H9 (cell line): ENCODE data around the gene USP46. TPM values are rescaled to one million over a fixed set of nuclear protein-coding genes. Genes with fewer than 3 reads are reported as not detected.

Experiments used
- DNase-seq: peaks from one replicate; pipeline ENCODE4 v3.0.0-alpha.2; 2017
- H2AFZ ChIP-seq: one replicate; pipeline ENCODE4 v1.6.1; 2013; ENCODE audit warnings: mild to moderate bottlenecking, low read length, control low read depth, moderate library complexity
- H2AK5ac ChIP-seq: 2 replicates; pipeline ENCODE4 v1.6.1; 2013; ENCODE audit warnings: low read length, control low read depth, mixed read lengths; ENCODE audit not compliant: insufficient read length
- H2BK120ac ChIP-seq: one replicate; pipeline ENCODE4 v1.6.1; 2013; ENCODE audit warnings: low read depth, mild to moderate bottlenecking, low read length, control low read depth, inconsistent platforms; ENCODE audit not compliant: poor library complexity, severe bottlenecking
- H2BK12ac ChIP-seq: 2 replicates; pipeline ENCODE4 v1.6.1; 2013; ENCODE audit warnings: low read length, control low read depth, mixed read lengths, low read depth; ENCODE audit not compliant: insufficient read length
- H2BK15ac ChIP-seq: 2 replicates; pipeline ENCODE4 v1.6.1; 2013; ENCODE audit warnings: low read depth, low read length, control low read depth
- H2BK20ac ChIP-seq: one replicate; pipeline ENCODE4 v1.6.1; 2013; ENCODE audit warnings: low read depth, mild to moderate bottlenecking, low read length, control low read depth, inconsistent platforms; ENCODE audit not compliant: poor library complexity, severe bottlenecking
- H2BK5ac ChIP-seq: 2 replicates; pipeline ENCODE4 v1.6.1; 2013; ENCODE audit warnings: low read length, control low read depth, mixed read lengths; ENCODE audit not compliant: insufficient read length
- H3K14ac ChIP-seq: 2 replicates; pipeline ENCODE4 v1.6.1; 2013; ENCODE audit warnings: low read length, control low read depth; ENCODE audit not compliant: insufficient read depth
- H3K18ac ChIP-seq: 2 replicates; pipeline ENCODE4 v1.6.1; 2013; ENCODE audit warnings: low read depth, mild to moderate bottlenecking, mixed read lengths, low read length, control low read depth; ENCODE audit not compliant: insufficient read length
- H3K23ac ChIP-seq: 2 replicates; pipeline ENCODE4 v1.6.1; 2013; ENCODE audit warnings: low read length, control low read depth, mixed read lengths, low read depth; ENCODE audit not compliant: insufficient read length
- H3K23me2 ChIP-seq: 2 replicates; pipeline ENCODE4 v1.6.1; 2013; ENCODE audit warnings: low read depth, mild to moderate bottlenecking, mixed read lengths, low read length, control low read depth; ENCODE audit not compliant: insufficient read length, poor library complexity, severe bottlenecking
- H3K27ac ChIP-seq: 2 replicates; pipeline ENCODE4 v1.5.1; 2013; ENCODE audit warnings: low read length, control low read depth, mixed read lengths, low read depth; ENCODE audit not compliant: insufficient read length
- H3K27me3 ChIP-seq: 2 replicates; pipeline ENCODE4 v1.6.1; 2013; ENCODE audit warnings: low read length, control low read depth, inconsistent platforms; ENCODE audit not compliant: insufficient read depth
- H3K4ac ChIP-seq: 2 replicates; pipeline ENCODE4 v1.6.1; 2013; ENCODE audit warnings: low read depth, mild to moderate bottlenecking, control low read depth, inconsistent platforms, low read length, moderate library complexity
- H3K4me1 ChIP-seq: 2 replicates; pipeline ENCODE4 v1.6.1; 2013; ENCODE audit warnings: low read length, control low read depth, inconsistent platforms; ENCODE audit not compliant: insufficient read depth
- H3K4me2 ChIP-seq: 2 replicates; pipeline ENCODE4 v1.6.1; 2013; ENCODE audit warnings: low read length, control low read depth, mixed read lengths; ENCODE audit not compliant: insufficient read length, insufficient read depth
- H3K56ac ChIP-seq: 2 replicates; pipeline ENCODE4 v1.6.1; 2013; ENCODE audit warnings: low read depth, mild to moderate bottlenecking, mixed read lengths, low read length, control low read depth; ENCODE audit not compliant: insufficient read length
- H3K79me1 ChIP-seq: 2 replicates; pipeline ENCODE4 v1.6.1; 2013; ENCODE audit warnings: low read depth, mild to moderate bottlenecking, moderate library complexity, low read length, control low read depth, inconsistent platforms; ENCODE audit not compliant: insufficient read depth, poor library complexity, severe bottlenecking
- H3K79me2 ChIP-seq: 2 replicates; pipeline ENCODE4 v1.6.1; 2013; ENCODE audit warnings: low read length, control low read depth, inconsistent platforms; ENCODE audit not compliant: insufficient read depth
- H3K9ac ChIP-seq: 2 replicates; pipeline ENCODE4 v1.6.1; 2013; ENCODE audit warnings: low read length, control low read depth, mixed read lengths; ENCODE audit not compliant: insufficient read length; ENCODE audit errors: extremely low read depth
- H3K9me3 ChIP-seq: one replicate; pipeline ENCODE4 v1.6.1; 2013; ENCODE audit warnings: low read depth, low read length, inconsistent platforms; ENCODE audit not compliant: control insufficient read depth
- H3T11ph ChIP-seq: one replicate; pipeline ENCODE4 v1.6.1; 2013; ENCODE audit warnings: mild to moderate bottlenecking, low read length, control low read depth, inconsistent platforms
- H4K20me1 ChIP-seq: one replicate; pipeline ENCODE4 v1.6.1; 2013; ENCODE audit not compliant: control insufficient read depth, insufficient read length, insufficient read depth
- H4K5ac ChIP-seq: 2 replicates; pipeline ENCODE4 v1.6.1; 2013; ENCODE audit warnings: low read depth, mild to moderate bottlenecking, mixed read lengths, low read length, control low read depth; ENCODE audit not compliant: insufficient read length
- H4K8ac ChIP-seq: replicated peaks from 2 replicates; pipeline ENCODE4 v1.6.1; 2013; ENCODE audit warnings: low read length, control low read depth, mixed read lengths, low read depth; ENCODE audit not compliant: insufficient read length
- H4K91ac ChIP-seq: 2 replicates; pipeline ENCODE4 v1.6.1; 2013; ENCODE audit warnings: low read depth, mild to moderate bottlenecking, moderate library complexity, mixed read lengths, low read length, control low read depth; ENCODE audit not compliant: insufficient read length
- H3K27ac Mint-ChIP-seq, 3 experiments: 2 replicates in 2 of 3; 3 replicates in 1 of 3; pipeline ENCODE4 v1.8.0; 2020 to 2021; ENCODE audit warnings: mixed read lengths in 3 of 3, mild to moderate bottlenecking in 1 of 3, moderate library complexity in 1 of 3
- H3K27me3 Mint-ChIP-seq: 2 replicates; pipeline ENCODE4 v1.8.0; 2021; ENCODE audit warnings: low read depth, mild to moderate bottlenecking, moderate library complexity, mixed read lengths
- H3K36me3 Mint-ChIP-seq, 3 experiments: 2 replicates in 2 of 3; 3 replicates in 1 of 3; pipeline ENCODE4 v1.8.0; 2020 to 2021; ENCODE audit warnings: low read depth in 3 of 3, mixed read lengths in 3 of 3; ENCODE audit not compliant: insufficient read depth in 1 of 3
- H3K4me1 Mint-ChIP-seq, 2 experiments: 2 replicates each; pipeline ENCODE4 v1.8.0; 2020; ENCODE audit warnings: mixed read lengths in 2 of 2
- H3K4me3 Mint-ChIP-seq, 2 experiments: 2 replicates in 1 of 2; 3 replicates in 1 of 2; pipeline ENCODE4 v1.8.0; 2020 to 2021; ENCODE audit warnings: mild to moderate bottlenecking in 2 of 2, mixed read lengths in 2 of 2, moderate library complexity in 1 of 2
- H3K9me3 Mint-ChIP-seq, 2 experiments: 2 replicates in 1 of 2; 3 replicates in 1 of 2; pipeline ENCODE4 v1.8.0; 2020; ENCODE audit warnings: mild to moderate bottlenecking in 2 of 2, mixed read lengths in 2 of 2, moderate library complexity in 1 of 2
- CTCF ChIP-seq: fragments of 200-600 bp; sonication (generic); conservative IDR thresholded peaks from 3 replicates; pipeline ENCODE4 v1.8.0; 2021; ENCODE audit warnings: antibody characterized with exemption, mild to moderate bottlenecking
- WGBS: extraction: QIAGEN DNeasy Blood & Tissue Kit; methylation state at CpG from one replicate; pipeline ENCODE4 v1.1.7; 2013; ENCODE audit warnings: missing lambda C conversion rate, low lambda C conversion rate, mixed read lengths; ENCODE audit not compliant: insufficient read length; ENCODE audit errors: extremely low coverage; 5-methylcytosine and 5-hydroxymethylcytosine counted together
- total RNA-seq: library from RNA; stranded (reverse); gene quantifications from 2 replicates; pipeline ENCODE4 v1.2.1, GENCODE V29; 2021

Gene USP46
- total RNA-seq, 1 experiment from 2014 or later, result 59.8 TPM

GRCh38 chr4:52578951-52579350 lies 80.2 kb downstream of the USP46 start:
- H3K79me1 ChIP-seq, result no peaks in the 10 kb centered on the region
- no peak overlapping the region for H2AFZ ChIP-seq
- H3K9me3 Mint-ChIP-seq, result no peaks in the 10 kb centered on the region
- no peak overlapping the region for H3K23ac ChIP-seq
- no peak overlapping the region for H3K18ac ChIP-seq
- no peak overlapping the region; a peak in 1 of 7 replicates for H3K27ac Mint-ChIP-seq
- no peaks in the 10 kb centered on the region for H3K36me3 Mint-ChIP-seq
- no peak overlapping the region for H2BK5ac ChIP-seq
- TF ChIP-seq CTCF, result no peak
- H3K4me2 ChIP-seq, result no peak overlapping the region
- no peak overlapping the region for H2AK5ac ChIP-seq
- H3K79me2 ChIP-seq, result no peaks in the 10 kb centered on the region
- H4K5ac ChIP-seq, result no peak overlapping the region
- no peak overlapping the region for H3K14ac ChIP-seq
- no peak overlapping the region for H4K91ac ChIP-seq
- H3K27me3 ChIP-seq, result no peaks in the 10 kb centered on the region
- no peak overlapping the region for H3K9ac ChIP-seq
- no peaks in the 10 kb centered on the region for H3K9me3 ChIP-seq
- no peak overlapping the region for H3K27ac ChIP-seq
- no peak overlapping the region for H3K4me3 Mint-ChIP-seq
- no CpG with 5 or more reads among the region's 2 CpGs for WGBS
- no peak overlapping the region for H2BK120ac ChIP-seq
- H3K4ac ChIP-seq, result no peak overlapping the region
- H4K20me1 ChIP-seq, result no peaks in the 10 kb centered on the region
- no peaks in the 10 kb centered on the region for H3K23me2 ChIP-seq
- no peak overlapping the region for H2BK12ac ChIP-seq
- no peak overlapping the region for H3T11ph ChIP-seq
- no peak overlapping the region for H2BK20ac ChIP-seq
- no peak overlapping the region for H4K8ac ChIP-seq
- no peaks in the 10 kb centered on the region for H3K27me3 Mint-ChIP-seq
- peaks cover 13 to 20% of the 10 kb centered on the region in 2 experiments for H3K4me1 Mint-ChIP-seq
- H3K56ac ChIP-seq, result no peak overlapping the region
- no peaks in the 10 kb centered on the region for H3K4me1 ChIP-seq
- H2BK15ac ChIP-seq, result no peak overlapping the region
- no peak for DNase-seq
